Measurements from ENCODE around the gene OTULIN.
A peak's percentile ranks its signal among the peaks of the same experiment; 100 is the strongest.

Gene OTULIN

DNA sequence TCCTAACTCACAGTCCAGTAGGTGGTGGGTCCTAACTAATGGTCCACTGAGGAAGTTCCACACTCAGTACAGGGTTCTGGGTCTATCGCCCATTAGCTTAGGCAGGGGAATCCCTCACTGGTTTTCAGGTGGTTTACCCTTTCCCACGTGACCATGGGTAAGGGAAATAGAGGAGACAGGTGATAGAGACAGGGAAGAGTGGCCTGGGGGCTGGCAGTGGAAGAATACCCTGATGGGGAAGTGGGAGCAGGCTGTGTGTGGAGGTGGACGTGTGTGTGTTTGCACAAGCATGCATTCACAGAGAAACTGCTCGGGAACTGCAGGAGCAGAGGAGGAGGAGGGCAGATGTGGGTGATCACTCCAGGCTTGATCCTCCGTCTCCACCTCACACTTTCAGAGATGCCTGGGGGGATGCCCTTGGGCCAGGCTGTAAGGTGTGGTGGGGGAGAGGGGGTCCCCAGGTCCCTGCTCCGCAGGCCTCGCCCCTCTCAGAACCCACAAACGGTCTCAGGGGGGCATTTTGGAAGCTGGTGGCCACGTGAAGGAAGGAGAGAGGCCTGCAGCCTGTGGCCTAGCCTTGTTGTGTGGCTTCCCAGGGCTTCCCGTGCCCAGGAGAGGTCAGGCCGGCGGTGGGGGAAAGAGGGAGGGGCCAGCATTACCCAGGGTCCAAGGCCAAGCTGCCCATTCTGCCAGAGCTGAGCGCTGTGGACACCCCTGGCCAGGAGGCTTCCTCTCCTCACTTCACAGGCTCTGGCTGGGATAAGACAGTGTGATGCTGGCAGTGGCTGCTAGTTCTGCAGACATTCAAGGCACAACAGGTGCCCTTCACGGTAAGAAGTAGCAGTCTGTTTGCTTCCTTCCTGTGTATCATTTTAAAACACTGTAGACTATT is 80.0 kb downstream of the OTULIN start:
- DNase-seq, result no peak

DNA sequence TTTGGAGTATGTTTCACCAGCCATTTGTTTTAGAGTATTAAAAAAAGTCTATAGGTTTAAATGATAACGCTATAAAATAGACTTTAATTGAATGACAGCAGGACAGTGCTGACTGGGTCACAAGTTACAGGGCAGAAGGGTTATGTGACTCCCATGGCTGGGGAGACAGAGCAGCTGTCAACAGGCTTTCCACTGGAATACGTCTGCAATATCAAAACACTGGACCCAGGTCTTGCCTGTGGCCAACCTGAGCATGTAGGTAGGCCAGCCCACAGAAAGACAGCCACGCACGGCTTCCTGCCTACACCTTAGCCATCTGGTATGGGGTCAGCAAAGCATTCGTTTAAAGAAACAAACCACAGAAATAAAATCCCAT is 80.7 kb downstream of the OTULIN start:
- no peak for DNase-seq

GRCh38 chr5:14745753-14746152 is 81.2 kb downstream of the OTULIN start:
- peak in 2 of 5 donors; percentile 6 to 49 for DNase-seq

GRCh38 chr5:14748180-14748900 is 83.8 kb downstream of the OTULIN start:
- DNase-seq, result no peak
